Smooth muscle cell (in vitro differentiated cells): ENCODE data around the gene DNAJC11. TPM values are rescaled to one million over a fixed set of nuclear protein-coding genes. Genes with fewer than 3 reads are reported as not detected.
A peak's percentile ranks its signal among the peaks of the same experiment; 100 is the strongest.

ENCODE experiments used
- DNase-seq: peaks from one replicate; lab custom pipeline; 2025; ENCODE audit not compliant: unreplicated experiment; lab: John Stamatoyannopoulos, UW
- H2AFZ ChIP-seq: fragments of 200-600 bp; sonication (generic); 2 replicates; pipeline ENCODE4 v1.6.0; 2016; ENCODE audit warnings: antibody characterized with exemption, low read depth, mild to moderate bottlenecking
- H3F3A ChIP-seq: fragments of 200-600 bp; sonication (generic); 2 replicates; pipeline ENCODE4 v1.6.0; 2017; ENCODE audit warnings: antibody characterized with exemption, low read depth
- H3K27ac ChIP-seq: fragments of 200-600 bp; sonication (generic); 2 replicates; pipeline ENCODE4 v1.5.1; 2016; ENCODE audit warnings: low read depth, mild to moderate bottlenecking
- H3K27me3 ChIP-seq: fragments of 200-600 bp; sonication (generic); 2 replicates; pipeline ENCODE4 v1.6.1; 2016; ENCODE audit warnings: low read depth, mild to moderate bottlenecking
- H3K36me3 ChIP-seq: fragments of 200-600 bp; sonication (generic); 2 replicates; pipeline ENCODE4 v1.5.1; 2016; ENCODE audit warnings: low read depth
- H3K4me1 ChIP-seq: fragments of 200-600 bp; sonication (generic); 2 replicates; pipeline ENCODE4 v1.5.1; 2016; ENCODE audit warnings: low read depth
- H3K4me2 ChIP-seq: fragments of 200-600 bp; sonication (generic); 2 replicates; pipeline ENCODE4 v1.6.0; 2016; ENCODE audit warnings: mild to moderate bottlenecking
- H3K4me3 ChIP-seq: fragments of 200-600 bp; sonication (generic); 2 replicates; pipeline ENCODE4 v1.5.1; 2016; ENCODE audit warnings: mild to moderate bottlenecking
- H3K79me2 ChIP-seq: fragments of 200-600 bp; sonication (generic); 2 replicates; pipeline ENCODE4 v1.6.0; 2016; ENCODE audit warnings: low read depth, mild to moderate bottlenecking
- H3K9ac ChIP-seq: fragments of 200-600 bp; sonication (generic); 2 replicates; pipeline ENCODE4 v1.6.0; 2016; ENCODE audit warnings: low read depth
- H3K9me3 ChIP-seq: fragments of 200-600 bp; sonication (generic); replicated peaks from 2 replicates; pipeline ENCODE4 v1.5.1; 2016; ENCODE audit warnings: low read depth
- H4K20me1 ChIP-seq: fragments of 200-600 bp; sonication (generic); 2 replicates; pipeline ENCODE4 v1.6.0; 2016; ENCODE audit warnings: low read depth
- WGBS: methylation state at CpG from one replicate; pipeline ENCODE4 v1.1.7; 2016; ENCODE audit warnings: low lambda C conversion rate; 5-methylcytosine and 5-hydroxymethylcytosine counted together
- polyA plus RNA-seq: library from polyadenylated mRNA; unstranded; fragments of >200 nt; fragmentation: Nextera tagmentation; extraction: Ambion mirVana; gene quantifications from 2 replicates; pipeline ENCODE4 v1.2.1, GENCODE V29; 2016
- total RNA-seq: library from RNA; depleted of rRNA; stranded (reverse); fragments of >200 nt; gene quantifications from 2 replicates; pipeline ENCODE4 v1.2.3, GENCODE V29; 2014
- TF ChIP-seq, protein P1 (sequence below): fragments of 200-600 bp; sonication (generic); IDR thresholded peaks from 2 replicates; pipeline ENCODE4 v1.5.1; 2017; ENCODE audit warnings: borderline replicate concordance, mild to moderate bottlenecking, antibody characterized with exemption; ENCODE audit not compliant: insufficient read depth, poor library complexity, severe bottlenecking

The DNAJC11 gene
- total and polyA plus RNA-seq, 2 experiments from 2014 or later: 25.5 to 35.7 TPM

DNA sequence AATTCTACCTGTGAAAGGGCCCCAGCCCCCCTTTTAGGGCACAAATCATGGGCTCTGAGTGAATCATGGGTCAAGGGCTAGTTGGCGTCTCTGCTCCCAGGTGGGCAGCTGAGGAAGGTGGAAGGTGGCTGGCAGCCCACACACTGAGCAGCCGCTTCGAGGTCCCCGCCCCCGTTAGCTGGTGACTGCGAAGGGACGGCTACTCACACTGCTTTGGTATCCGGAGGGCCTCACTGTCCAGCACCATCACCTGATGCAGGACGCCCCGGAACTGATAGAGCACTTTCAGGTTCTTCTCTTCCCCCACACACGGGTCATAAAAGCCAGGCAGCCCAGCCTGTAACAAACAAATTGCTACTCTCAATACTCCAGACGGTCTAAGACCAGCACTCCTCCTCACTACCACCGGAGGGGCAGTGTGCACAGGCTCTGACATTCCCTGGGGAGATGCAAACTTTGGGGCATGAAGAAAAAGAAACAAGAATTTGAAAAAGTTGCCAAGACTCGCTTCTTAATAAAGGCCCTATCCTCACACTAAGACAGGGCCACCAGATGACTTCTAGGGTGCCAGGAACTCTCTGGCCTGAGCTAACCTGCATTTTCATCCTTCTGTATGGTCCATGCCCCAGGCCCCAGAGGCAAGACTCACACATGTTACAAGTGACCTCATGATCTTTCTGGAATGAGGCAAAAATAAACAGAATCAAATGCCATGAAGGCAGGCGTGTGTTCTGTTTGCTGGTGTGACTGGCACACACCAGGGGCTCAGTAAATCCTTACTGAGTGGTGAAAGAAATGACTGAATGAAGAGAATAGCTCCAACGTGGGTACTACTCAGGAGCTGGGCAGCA, 65.5 kb downstream of the DNAJC11 start:
- H3K79me2 ChIP-seq: no peaks in the 10 kb centered on the region
- H3K4me2 ChIP-seq: no peak overlapping the region
- H3K27me3 ChIP-seq: no peaks in the 10 kb centered on the region
- 88% methylated on average over 16 of the region's 16 CpGs for WGBS
- no peak overlapping the region for H3K9ac ChIP-seq
- no peak overlapping the region for H3K27ac ChIP-seq
- no peaks in the 10 kb centered on the region for H3K36me3 ChIP-seq
- H3K9me3 ChIP-seq: no peaks in the 10 kb centered on the region
- DNase-seq: no peak
- H3K4me3 ChIP-seq: no peak overlapping the region
- H2AFZ ChIP-seq: no peak overlapping the region
- no peaks in the 10 kb centered on the region for H3F3A ChIP-seq
- TF ChIP-seq, protein P1, sequence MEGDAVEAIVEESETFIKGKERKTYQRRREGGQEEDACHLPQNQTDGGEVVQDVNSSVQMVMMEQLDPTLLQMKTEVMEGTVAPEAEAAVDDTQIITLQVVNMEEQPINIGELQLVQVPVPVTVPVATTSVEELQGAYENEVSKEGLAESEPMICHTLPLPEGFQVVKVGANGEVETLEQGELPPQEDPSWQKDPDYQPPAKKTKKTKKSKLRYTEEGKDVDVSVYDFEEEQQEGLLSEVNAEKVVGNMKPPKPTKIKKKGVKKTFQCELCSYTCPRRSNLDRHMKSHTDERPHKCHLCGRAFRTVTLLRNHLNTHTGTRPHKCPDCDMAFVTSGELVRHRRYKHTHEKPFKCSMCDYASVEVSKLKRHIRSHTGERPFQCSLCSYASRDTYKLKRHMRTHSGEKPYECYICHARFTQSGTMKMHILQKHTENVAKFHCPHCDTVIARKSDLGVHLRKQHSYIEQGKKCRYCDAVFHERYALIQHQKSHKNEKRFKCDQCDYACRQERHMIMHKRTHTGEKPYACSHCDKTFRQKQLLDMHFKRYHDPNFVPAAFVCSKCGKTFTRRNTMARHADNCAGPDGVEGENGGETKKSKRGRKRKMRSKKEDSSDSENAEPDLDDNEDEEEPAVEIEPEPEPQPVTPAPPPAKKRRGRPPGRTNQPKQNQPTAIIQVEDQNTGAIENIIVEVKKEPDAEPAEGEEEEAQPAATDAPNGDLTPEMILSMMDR: no peak
- no peaks in the 10 kb centered on the region for H4K20me1 ChIP-seq
- no peaks in the 10 kb centered on the region for H3K4me1 ChIP-seq

DNA sequence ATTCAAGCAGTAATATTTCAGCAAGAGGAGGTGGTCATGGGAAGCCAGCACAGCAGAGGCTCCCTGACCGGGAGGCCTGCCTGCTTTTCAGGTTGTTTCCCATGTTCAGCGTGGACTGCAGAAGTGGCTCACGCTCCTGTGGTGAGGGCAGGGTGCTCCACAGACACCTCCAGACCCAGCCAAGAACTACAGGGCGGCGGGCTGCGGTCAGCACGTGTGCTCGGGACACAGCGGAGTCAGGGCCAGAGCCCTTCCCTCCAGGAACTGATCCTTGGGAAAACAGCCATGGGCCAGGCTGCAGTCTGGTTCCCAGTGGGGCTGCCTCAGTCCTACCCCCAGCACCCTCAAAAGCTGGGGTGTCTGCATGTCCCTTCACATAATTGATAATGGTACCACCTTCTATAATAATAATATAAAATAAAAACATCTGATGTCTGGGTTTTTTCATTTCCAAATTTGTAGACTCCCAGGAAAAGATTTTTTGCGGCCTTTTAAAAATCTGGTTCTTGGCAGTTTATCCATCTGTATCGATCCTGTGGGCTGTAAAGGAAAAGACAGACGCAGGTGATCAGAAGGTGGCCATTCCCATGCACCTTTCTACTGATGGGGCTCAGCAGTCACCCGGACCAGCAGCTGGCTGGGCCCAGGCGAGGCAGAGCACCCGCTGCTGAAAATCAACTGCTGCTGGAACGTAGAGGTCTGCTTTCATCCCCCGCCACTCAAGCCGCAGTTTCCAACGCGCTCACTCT, 66.3 kb downstream of the DNAJC11 start:
- Histone ChIP-seq H2AFZ (no peak overlapping the region), H3K4me3 (no peak overlapping the region), H3K4me1 (no peaks in the 10 kb centered on the region), H3K36me3 (no peaks in the 10 kb centered on the region), H3K79me2 (no peaks in the 10 kb centered on the region), H3K27ac (no peak overlapping the region), H4K20me1 (no peaks in the 10 kb centered on the region), H3K9ac (no peak overlapping the region), H3K9me3 (no peaks in the 10 kb centered on the region), H3K4me2 (no peak overlapping the region), H3F3A (no peaks in the 10 kb centered on the region), H3K27me3 (no peaks in the 10 kb centered on the region)
- TF ChIP-seq, protein P1: no peak
- 94% methylated on average over 20 of the region's 20 CpGs for WGBS
- no peak for DNase-seq

DNA sequence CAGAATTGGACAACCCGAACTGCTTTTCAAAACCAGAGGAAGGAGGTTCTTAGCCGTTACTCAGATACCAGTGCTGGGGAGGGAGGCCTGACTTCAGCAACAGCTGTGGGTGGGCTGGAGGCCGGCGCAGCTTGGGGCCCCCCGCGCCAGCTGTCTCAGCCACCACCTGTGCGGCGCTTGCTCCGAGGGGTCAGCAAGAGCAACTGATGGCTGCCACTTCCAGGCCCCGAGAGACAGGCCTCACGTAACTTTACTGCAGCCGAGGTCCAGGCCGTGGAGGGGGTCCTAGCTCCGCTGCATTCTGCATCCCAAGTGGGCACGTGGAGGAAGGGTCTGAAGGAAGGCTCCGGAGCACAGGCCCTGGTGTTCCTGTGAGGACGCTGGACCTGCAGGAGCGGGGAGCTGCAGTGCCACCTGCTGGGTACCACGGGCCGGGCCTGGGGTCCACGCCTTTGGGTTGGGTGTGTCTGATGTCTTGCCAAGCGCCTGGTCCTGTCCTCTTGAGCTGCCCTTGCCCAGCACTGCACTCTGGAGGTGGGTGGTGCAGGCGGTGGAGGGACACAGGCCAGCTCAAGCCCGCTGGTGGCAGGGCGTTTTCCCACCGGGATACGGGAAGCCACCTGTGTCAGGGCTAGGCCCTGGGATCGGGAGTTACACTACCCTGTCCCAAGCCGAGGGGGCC, 67.1 kb downstream of the DNAJC11 start:
- Histone ChIP-seq H3K4me3 (no peak overlapping the region), H3K79me2 (no peaks in the 10 kb centered on the region), H3K36me3 (no peaks in the 10 kb centered on the region), H3F3A (no peaks in the 10 kb centered on the region), H3K9me3 (no peaks in the 10 kb centered on the region), H3K4me1 (no peaks in the 10 kb centered on the region), H3K27me3 (no peaks in the 10 kb centered on the region), H3K4me2 (no peak overlapping the region), H4K20me1 (no peaks in the 10 kb centered on the region), H2AFZ (no peak overlapping the region), H3K9ac (no peak overlapping the region), H3K27ac (no peak overlapping the region)
- WGBS: 86% methylated on average over 29 of the region's 29 CpGs
- TF ChIP-seq, protein P1: peak; percentile 28
- no peak for DNase-seq
